Erythroblast (primary cell): ENCODE measurements around the gene ACTR1A.

Experiments used
- DNase-seq, 2 experiments: peaks; one replicate each; lab custom pipeline; 2025; lab: John Stamatoyannopoulos, UW
- GATA1 ChIP-seq: IDR thresholded peaks from 2 replicates; pipeline ENCODE4 v1.6.1; 2011; ENCODE audit warnings: low read depth, mild to moderate bottlenecking, control low read depth, low read length, moderate library complexity
- POLR2A ChIP-seq: IDR thresholded peaks from 2 replicates; pipeline ENCODE4 v1.6.1; 2011; ENCODE audit warnings: mild to moderate bottlenecking, low read length

ACTR1A gene

GRCh38 chr10:102527546-102527945, 25.0 kb upstream of the ACTR1A start:
- no peak for DNase-seq
- TF ChIP-seq POLR2A (no peak), GATA1 (no peak)

GRCh38 chr10:102524746-102525145, 22.2 kb upstream of the ACTR1A start:
- TF ChIP-seq GATA1: no peak
- TF ChIP-seq POLR2A: no peak
- no peak for DNase-seq

GRCh38 chr10:102523250-102524029, 20.9 kb upstream of the ACTR1A start:
- TF ChIP-seq GATA1 (no peak), POLR2A (no peak)
- no peak for DNase-seq

GRCh38 chr10:102522874-102523249, 20.4 kb upstream of the ACTR1A start:
- no peak for TF ChIP-seq POLR2A
- TF ChIP-seq GATA1: no peak
- DNase-seq: no peak

- DNase-seq: no peak
- TF ChIP-seq POLR2A: no peak
- TF ChIP-seq GATA1: no peak
These were observed 16.8 kb upstream of the ACTR1A start for GRCh38 chr10:102519246-102519825.

GRCh38 chr10:102517553-102517952, 15.0 kb upstream of the ACTR1A start:
- TF ChIP-seq POLR2A: no peak
- TF ChIP-seq GATA1: no peak
- DNase-seq: no peak

- DNase-seq: no peak
These were observed 13.2 kb upstream of the ACTR1A start for GRCh38 chr10:102515724-102516123.

GRCh38 chr10:102514487-102515311, 12.2 kb upstream of the ACTR1A start:
- TF ChIP-seq POLR2A (no peak), GATA1 (no peak)
- DNase-seq: no peak

More at GRCh38 chr10:102515724-102516123, 13.2 kb upstream of the ACTR1A start:
- TF ChIP-seq GATA1 (no peak), POLR2A (no peak)

GRCh38 chr10:102511583-102512274, 9.2 kb upstream of the ACTR1A start:
- DNase-seq: no peak
- TF ChIP-seq GATA1 (no peak), POLR2A (no peak)

GRCh38 chr10:102509387-102509786, 6.9 kb upstream of the ACTR1A start:
- TF ChIP-seq POLR2A (no peak), GATA1 (no peak)
- DNase-seq: no peak

GRCh38 chr10:102508506-102508905, 6.0 kb upstream of the ACTR1A start:
- DNase-seq: no peak
- TF ChIP-seq GATA1: no peak
- TF ChIP-seq POLR2A: no peak

- TF ChIP-seq GATA1 (no peak), POLR2A (no peak)
- DNase-seq: no peak
These were observed 5.0 kb upstream of the ACTR1A start for GRCh38 chr10:102507521-102507920.

GRCh38 chr10:102505462-102506115, 3.1 kb upstream of the ACTR1A start:
- no peak for DNase-seq
- TF ChIP-seq POLR2A (no peak), GATA1 (no peak)
